ENCODE data around the gene BOD1L2. TPM values are rescaled to one million over a fixed set of nuclear protein-coding genes. Genes with fewer than 3 reads are reported as not detected.

Gene BOD1L2
- total RNA-seq, 4 donors from 2014 or later: not detected

- Histone ChIP-seq H3K4me3 (no peak overlapping the region), H3K36me3 (no peaks in the 10 kb centered on the region), H3K9me3 (no peaks in the 10 kb centered on the region), H3K27ac (no peak overlapping the region), H3K4me1 (no peaks in the 10 kb centered on the region), H3K27me3 (peaks cover 0 to 21% (median 0%) of the 10 kb centered on the region in 4 donors)
- intact Hi-C loops (cut with DNase I): no loop called here
- TF ChIP-seq POLR2A (IDR thresholded peaks at IDR 0.05): no peak
- TF ChIP-seq, protein P1, sequence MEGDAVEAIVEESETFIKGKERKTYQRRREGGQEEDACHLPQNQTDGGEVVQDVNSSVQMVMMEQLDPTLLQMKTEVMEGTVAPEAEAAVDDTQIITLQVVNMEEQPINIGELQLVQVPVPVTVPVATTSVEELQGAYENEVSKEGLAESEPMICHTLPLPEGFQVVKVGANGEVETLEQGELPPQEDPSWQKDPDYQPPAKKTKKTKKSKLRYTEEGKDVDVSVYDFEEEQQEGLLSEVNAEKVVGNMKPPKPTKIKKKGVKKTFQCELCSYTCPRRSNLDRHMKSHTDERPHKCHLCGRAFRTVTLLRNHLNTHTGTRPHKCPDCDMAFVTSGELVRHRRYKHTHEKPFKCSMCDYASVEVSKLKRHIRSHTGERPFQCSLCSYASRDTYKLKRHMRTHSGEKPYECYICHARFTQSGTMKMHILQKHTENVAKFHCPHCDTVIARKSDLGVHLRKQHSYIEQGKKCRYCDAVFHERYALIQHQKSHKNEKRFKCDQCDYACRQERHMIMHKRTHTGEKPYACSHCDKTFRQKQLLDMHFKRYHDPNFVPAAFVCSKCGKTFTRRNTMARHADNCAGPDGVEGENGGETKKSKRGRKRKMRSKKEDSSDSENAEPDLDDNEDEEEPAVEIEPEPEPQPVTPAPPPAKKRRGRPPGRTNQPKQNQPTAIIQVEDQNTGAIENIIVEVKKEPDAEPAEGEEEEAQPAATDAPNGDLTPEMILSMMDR (IDR thresholded peaks at IDR 0.05): no peak
- DNase-seq: no peak
Measured at GRCh38 chr18:57131782-57132181, 15.1 kb upstream of the BOD1L2 start.

DNA sequence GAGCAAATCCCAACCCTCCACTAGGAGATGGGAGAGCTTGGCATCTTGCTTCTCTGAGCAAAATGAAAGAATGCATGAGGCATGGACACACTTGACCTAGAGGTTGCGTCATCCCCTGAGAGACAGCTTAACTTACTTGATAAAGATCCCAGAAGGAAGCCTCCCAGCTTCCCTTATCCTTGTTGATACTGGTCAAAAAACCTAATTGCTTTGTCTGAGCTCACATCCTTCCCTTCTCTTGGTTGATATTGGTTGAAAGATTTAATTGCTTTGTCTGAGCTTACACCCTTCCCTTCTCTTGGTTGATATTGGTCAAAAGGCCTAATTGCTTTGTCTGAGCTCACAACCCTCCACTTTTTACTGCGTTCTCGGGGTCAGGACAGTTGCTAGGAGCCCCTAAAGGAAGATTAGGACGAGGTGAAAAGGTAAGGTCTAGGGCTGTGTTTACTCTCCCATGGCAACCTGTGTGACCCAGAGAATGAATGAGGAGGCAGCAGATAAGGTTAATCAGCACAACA is 12.2 kb upstream of the BOD1L2 start:
- Histone ChIP-seq H3K4me1 (no peaks in the 10 kb centered on the region), H3K4me3 (no peak overlapping the region), H3K27me3 (peaks cover 0 to 4% (median 0%) of the 10 kb centered on the region in 4 donors), H3K27ac (no peak overlapping the region), H3K9me3 (no peaks in the 10 kb centered on the region), H3K36me3 (no peaks in the 10 kb centered on the region)
- DNase-seq: no peak
- TF ChIP-seq POLR2A (IDR thresholded peaks at IDR 0.05): no peak
- TF ChIP-seq, protein P1 (IDR thresholded peaks at IDR 0.05): no peak
- 11 to 29% methylated on average over 4 of the region's 4 CpGs for WGBS, 2 donors
- intact Hi-C loops (cut with DNase I): no loop called here

GRCh38 chr18:57135699-57136098 is 11.2 kb upstream of the BOD1L2 start:
- intact Hi-C loops (cut with DNase I): no loop called here
- Histone ChIP-seq H3K9me3 (no peaks in the 10 kb centered on the region), H3K36me3 (no peaks in the 10 kb centered on the region), H3K27ac (no peak overlapping the region), H3K4me3 (no peak overlapping the region), H3K4me1 (no peaks in the 10 kb centered on the region), H3K27me3 (peaks cover 0 to 4% (median 0%) of the 10 kb centered on the region in 4 donors)
- no peak for TF ChIP-seq POLR2A (IDR thresholded peaks at IDR 0.05)
- TF ChIP-seq, protein P1 (IDR thresholded peaks at IDR 0.05): no peak
- WGBS, 2 donors: 47 to 52% methylated on average over 4 of the region's 4 CpGs
- no peak for DNase-seq

- Histone ChIP-seq H3K9me3 (no peaks in the 10 kb centered on the region), H3K4me1 (no peaks in the 10 kb centered on the region), H3K36me3 (no peaks in the 10 kb centered on the region), H3K27me3 (peaks cover 0 to 4% (median 0%) of the 10 kb centered on the region in 4 donors), H3K4me3 (no peak overlapping the region), H3K27ac (no peak overlapping the region)
- intact Hi-C loops (cut with DNase I): no loop called here
- DNase-seq: no peak
- no peak for TF ChIP-seq POLR2A (IDR thresholded peaks at IDR 0.05)
- TF ChIP-seq, protein P1 (IDR thresholded peaks at IDR 0.05): no peak
- WGBS, 2 donors: 85 to 86% methylated on average over 3 of the region's 3 CpGs
Measured at GRCh38 chr18:57137847-57138246, 9.0 kb upstream of the BOD1L2 start.

DNA sequence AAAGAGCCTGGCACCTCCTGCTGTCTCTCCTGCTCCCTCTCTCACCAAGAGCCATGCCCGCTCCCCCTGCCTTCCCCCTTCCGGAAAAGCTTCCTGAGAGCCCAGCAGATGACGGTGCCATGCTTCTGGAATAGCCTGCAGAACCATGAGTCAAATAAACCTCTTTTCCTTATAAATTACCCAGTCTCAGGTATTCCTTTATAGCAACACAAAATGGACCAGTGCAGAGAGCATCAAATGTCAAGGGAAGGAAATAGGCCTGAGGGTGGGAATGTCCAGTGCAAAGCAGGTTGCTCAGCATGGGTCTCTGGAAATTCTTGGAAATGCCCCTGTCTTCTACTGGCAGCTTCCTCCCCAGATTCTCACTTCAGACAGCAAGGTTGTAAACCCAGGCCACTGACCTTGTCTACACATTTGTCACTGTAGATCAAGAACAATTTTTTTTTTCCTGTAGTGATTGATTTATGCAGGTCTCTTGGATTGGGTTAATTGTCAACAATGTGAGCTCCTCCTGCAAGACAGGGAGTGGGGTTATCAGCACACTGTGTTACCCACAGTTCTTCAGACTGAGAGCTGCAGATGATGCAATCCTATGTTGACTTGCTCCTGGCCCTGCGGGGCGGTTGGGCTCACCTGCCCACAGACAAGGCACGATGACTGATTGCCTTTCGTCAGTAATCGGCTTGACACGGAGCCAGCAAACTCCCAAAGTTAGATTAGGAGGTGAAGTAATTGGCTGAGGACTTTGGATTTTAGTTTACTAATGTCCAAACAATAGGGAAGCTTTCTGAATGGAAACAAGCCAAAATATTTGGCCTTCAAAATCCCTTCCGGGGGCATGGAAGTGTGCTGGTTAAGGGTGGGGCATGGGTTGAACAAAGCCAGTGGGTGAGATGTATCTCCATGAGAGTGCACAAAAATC is 5.4 kb upstream of the BOD1L2 start:
- Histone ChIP-seq H3K4me1 (no peaks in the 10 kb centered on the region), H3K27me3 (peaks cover 0 to under 1% (median 0%) of the 10 kb centered on the region in 4 donors), H3K36me3 (no peaks in the 10 kb centered on the region), H3K27ac (no peak overlapping the region), H3K9me3 (no peaks in the 10 kb centered on the region), H3K4me3 (no peak overlapping the region)
- 49 to 52% methylated on average over 10 of the region's 10 CpGs for WGBS, 2 donors
- intact Hi-C loops (cut with DNase I): no loop called here
- TF ChIP-seq, protein P1 (IDR thresholded peaks at IDR 0.05): no peak
- no peak for TF ChIP-seq POLR2A (IDR thresholded peaks at IDR 0.05)
- no peak for DNase-seq
